RWPE2 (cell line): ENCODE measurements around the gene LTA.

Experiments used
- ATAC-seq: fragments of 200-7000 bp; cut with Tn5 transposase; 3 replicates; pipeline ENCODE4 v1.9.1; 2021; ENCODE audit warnings: low read depth
- DNase-seq: peaks from one replicate; pipeline ENCODE4 v3.0.0-alpha.2; 2020; ENCODE audit warnings: low spot score
- H3K27ac ChIP-seq: fragments of 450-650 bp; 2 replicates; pipeline ENCODE4 v1.5.1; 2017; ENCODE audit warnings: mild to moderate bottlenecking; ENCODE audit not compliant: poor library complexity, severe bottlenecking
- H3K27me3 ChIP-seq: fragments of 250-450 bp; sonication (Bioruptor Pico); 2 replicates; pipeline ENCODE4 v1.5.1; 2021; ENCODE audit warnings: mild to moderate bottlenecking, moderate library complexity; ENCODE audit not compliant: insufficient read depth, poor library complexity, severe bottlenecking
- H3K36me3 ChIP-seq: fragments of 250-450 bp; sonication (Bioruptor Pico); 2 replicates; pipeline ENCODE4 v1.5.1; 2020; ENCODE audit warnings: low read depth, mild to moderate bottlenecking, moderate library complexity
- H3K4me1 ChIP-seq: fragments of 250-450 bp; sonication (Bioruptor Pico); 2 replicates; pipeline ENCODE4 v1.5.1; 2021; ENCODE audit warnings: mild to moderate bottlenecking, moderate library complexity; ENCODE audit not compliant: insufficient read depth, poor library complexity, severe bottlenecking
- H3K4me3 ChIP-seq: fragments of 250-450 bp; sonication (Bioruptor Pico); 2 replicates; pipeline ENCODE4 v1.5.1; 2021; ENCODE audit warnings: mild to moderate bottlenecking, moderate library complexity; ENCODE audit not compliant: severe bottlenecking
- H3K9me3 ChIP-seq: fragments of 250-450 bp; sonication (Bioruptor Pico); 2 replicates; pipeline ENCODE4 v1.5.1; 2021; ENCODE audit warnings: mild to moderate bottlenecking, moderate library complexity; ENCODE audit not compliant: severe bottlenecking
- CTCF ChIP-seq: fragments of 450-650 bp; IDR thresholded peaks from one replicate; pipeline ENCODE4 v1.5.1; 2017; ENCODE audit warnings: mild to moderate bottlenecking, moderate library complexity; ENCODE audit not compliant: poor library complexity, severe bottlenecking

LTA gene

DNA sequence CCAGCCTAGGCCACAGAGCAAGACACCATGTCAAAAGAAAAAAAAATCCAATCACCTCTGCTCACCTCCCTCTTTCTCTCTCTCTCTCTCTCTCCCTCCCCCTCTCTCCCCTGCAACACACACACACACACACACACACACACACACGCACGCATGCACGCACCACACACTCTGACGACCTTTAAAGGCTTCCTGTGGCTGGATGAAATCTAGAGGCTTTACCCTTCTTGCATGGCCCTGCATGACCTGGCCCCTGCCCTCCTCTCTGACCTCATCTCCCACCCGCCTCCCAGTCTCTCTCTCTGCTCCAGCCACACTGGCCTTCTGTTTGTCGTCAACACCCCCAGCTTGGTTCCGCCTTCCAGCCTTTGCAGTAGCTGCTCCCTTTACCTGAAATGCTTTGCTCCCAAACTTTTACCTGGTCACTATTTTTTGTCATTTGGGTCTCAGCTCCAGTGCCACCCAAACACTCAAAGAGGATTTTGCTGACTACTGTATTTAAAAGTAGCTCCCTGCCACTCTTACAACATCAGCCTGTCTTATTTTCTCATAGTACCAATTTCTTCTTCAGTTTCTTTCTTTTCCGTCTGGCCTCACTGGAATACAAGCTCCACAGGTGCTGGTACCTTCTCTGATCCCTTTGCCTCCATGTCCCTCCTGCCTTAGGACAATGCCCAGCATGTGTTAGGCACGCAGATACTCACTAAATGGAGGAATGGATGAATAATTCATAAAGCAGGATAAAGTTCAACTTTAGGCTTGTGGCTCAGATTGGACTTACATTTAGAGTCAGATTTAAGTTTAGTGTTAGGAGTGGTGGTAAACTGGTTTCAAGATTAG lies 4.3 kb upstream of the LTA start:
- Histone ChIP-seq H3K9me3 (no peaks in the 10 kb centered on the region), H3K36me3 (no peaks in the 10 kb centered on the region), H3K27me3 (no peaks in the 10 kb centered on the region), H3K4me1 (peaks cover 9% of the 10 kb centered on the region), H3K27ac (no peak overlapping the region), H3K4me3 (no peak overlapping the region)
- no peak for TF ChIP-seq CTCF
- ATAC-seq (no peak), DNase-seq (no peak)

- H3K9me3 ChIP-seq: no peaks in the 10 kb centered on the region
- no peak overlapping the region for H3K27ac ChIP-seq
- H3K4me1 ChIP-seq: peaks cover 1% of the 10 kb centered on the region
- no peak for TF ChIP-seq CTCF
- H3K36me3 ChIP-seq: no peaks in the 10 kb centered on the region
- no peak overlapping the region for H3K4me3 ChIP-seq
- ATAC-seq: no peak
- DNase-seq: no peak
- no peaks in the 10 kb centered on the region for H3K27me3 ChIP-seq
These were observed 3.5 kb upstream of the LTA start for GRCh38 chr6:31568537-31568961.

- H3K4me3 ChIP-seq: no peak overlapping the region
- no peak for TF ChIP-seq CTCF
- no peaks in the 10 kb centered on the region for H3K27me3 ChIP-seq
- DNase-seq (no peak), ATAC-seq (no peak)
- no peak overlapping the region for H3K27ac ChIP-seq
- H3K9me3 ChIP-seq: no peaks in the 10 kb centered on the region
- H3K36me3 ChIP-seq: no peaks in the 10 kb centered on the region
- no peaks in the 10 kb centered on the region for H3K4me1 ChIP-seq
These were observed 2.1 kb upstream of the LTA start for GRCh38 chr6:31569861-31570536.

- Histone ChIP-seq H3K4me3 (no peak overlapping the region), H3K27ac (no peak overlapping the region), H3K9me3 (no peaks in the 10 kb centered on the region), H3K27me3 (no peaks in the 10 kb centered on the region), H3K36me3 (no peaks in the 10 kb centered on the region), H3K4me1 (peaks cover 6% of the 10 kb centered on the region)
- ATAC-seq (no peak), DNase-seq (no peak)
- no peak for TF ChIP-seq CTCF
These were observed 1.4 kb downstream of the LTA start for GRCh38 chr6:31573239-31574105.
